OCI-M2 (cell line): ENCODE data around the gene SMCO2.
"Not testable (repeated sequence)": the region's sequence is repeated elsewhere in the genome, so short reads cannot be mapped to it uniquely, and the experiment has no call there.

Experiments used
- DNase-seq: peaks from one replicate; lab custom pipeline; 2025; ENCODE audit not compliant: unreplicated experiment; lab: John Stamatoyannopoulos, UW

The SMCO2 gene

DNA sequence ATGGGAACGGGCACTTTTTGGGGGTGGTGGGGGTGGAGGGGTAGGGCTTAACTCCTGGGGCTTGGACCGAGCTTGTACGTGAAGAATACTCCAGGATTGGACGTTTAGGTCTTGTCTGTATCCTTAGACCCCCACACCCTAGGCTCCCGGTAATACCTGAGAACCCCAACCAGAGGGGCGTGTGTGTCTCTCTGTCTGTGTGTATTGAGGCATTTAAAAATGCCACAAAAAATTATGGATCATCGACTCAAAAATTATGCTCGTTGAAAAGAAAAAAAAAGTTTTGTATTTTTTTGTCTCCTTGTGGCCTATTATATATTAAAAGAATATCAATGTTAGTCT lies 77.9 kb downstream of the SMCO2 start:
- DNase-seq: no peak

DNA sequence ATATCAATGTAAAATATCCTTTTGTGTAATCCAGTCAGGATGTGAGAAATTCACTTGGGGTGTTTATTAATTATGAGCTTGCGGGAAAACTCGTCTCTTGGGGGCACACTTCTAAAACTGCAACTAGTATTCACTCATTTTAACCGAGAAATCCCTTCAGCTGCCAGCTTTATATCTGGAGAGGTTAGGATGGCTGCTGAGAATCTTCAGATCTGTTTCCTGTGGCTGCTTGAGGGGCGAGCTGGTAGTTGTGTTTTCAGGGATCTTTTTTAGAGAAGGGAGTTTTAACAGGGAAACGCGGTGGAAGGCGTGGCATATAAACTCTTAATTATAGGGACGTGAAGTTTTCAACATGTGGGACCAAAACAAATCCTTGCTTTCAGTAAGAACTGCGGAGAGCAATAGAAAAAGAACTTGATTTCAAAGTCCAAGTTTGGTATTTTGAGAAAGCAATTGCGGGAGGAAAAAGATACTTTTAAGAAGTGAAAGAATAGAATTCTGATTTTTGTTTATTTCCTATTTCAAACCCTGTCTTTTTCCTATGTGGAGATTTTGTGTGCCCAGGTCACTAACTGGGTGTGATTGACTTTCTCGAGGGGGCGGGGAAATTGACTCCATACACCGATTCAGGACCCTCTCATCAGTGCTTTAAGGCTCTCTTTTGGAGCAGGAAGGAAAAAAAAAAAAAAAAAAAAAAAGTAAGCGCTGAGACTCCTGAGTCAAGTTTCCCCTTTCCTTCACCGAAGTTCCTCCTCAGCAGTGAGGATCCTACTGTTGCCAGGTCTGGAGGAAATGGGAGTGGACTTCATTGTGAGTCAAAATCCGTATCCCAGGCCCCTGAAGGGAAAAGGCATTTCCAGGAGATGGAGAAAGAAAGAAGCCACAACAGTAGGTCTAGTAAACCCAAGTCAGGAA lies 78.6 kb downstream of the SMCO2 start:
- no peak for DNase-seq

DNA sequence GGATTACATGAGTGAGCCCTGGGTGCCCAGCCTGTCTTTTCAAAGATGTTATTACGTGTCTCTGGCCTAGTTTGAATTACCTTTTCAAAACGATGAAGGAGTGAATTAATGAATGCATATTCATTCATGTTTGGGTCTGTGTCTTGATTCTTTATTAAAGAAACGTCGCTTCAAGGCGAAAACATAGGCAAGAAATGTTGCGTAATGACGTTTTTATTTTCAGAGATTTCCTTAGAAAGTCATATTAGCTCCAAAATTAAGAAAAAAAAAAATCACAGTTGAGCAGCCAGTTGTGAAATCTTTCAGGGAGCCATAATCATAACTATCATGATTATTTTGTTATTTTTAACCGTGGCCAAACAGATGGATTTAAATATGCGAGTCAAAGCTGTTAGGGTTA lies 81.0 kb downstream of the SMCO2 start:
- no peak for DNase-seq

DNA sequence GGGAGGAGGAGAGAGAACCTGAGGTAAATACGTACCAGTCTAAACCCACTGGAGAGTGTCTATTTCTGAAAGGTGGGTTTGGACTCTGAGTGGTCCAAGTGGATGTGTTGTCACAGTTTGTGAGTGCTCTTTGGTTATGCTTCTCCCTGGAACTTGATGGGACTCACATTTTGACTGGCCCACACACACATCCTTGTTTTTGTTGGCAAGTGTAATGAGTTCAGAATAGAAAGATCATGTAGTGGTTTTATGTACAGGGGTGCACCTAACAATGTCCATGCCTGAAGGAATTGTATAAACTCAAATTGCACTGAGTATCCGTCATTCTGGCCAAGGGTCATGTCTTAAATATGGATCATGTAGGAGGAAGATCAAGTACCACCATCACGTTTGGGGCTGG lies 82.3 kb downstream of the SMCO2 start:
- DNase-seq: no peak

DNA sequence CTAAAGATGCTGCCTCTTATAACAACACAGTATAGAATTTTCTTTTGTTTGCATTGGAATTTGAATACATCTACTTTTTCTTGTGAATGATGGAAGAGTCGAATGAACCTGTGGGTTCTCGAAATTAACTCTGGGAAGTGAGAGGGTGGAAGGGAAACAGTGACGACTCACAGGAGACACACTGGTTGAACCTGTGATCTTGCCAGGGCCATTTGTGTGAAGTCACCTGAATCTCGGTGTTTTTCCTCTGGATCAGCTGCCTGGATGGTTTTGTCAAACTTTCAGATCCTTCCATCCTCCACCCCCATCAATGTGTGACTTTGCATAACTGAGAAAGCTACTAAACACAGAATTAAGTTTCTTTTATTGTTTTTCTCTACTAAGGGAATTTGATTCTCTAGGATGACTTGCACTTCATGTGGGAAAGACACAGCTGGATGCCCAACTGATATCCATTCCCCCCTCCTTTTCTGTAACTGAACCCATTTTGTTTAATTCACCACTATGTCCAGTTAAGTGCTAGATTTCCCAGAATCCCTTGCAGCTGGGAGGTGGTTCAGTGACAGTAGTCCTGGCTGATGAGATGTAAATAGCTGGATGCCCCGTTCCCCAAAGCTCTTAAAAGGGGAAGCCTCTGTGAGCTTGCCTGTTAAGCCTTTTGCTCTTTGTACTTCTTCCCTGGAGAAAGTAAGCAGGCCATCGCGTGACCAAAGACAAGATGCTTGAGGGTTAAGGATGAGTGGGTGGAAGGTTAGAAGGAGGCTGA lies 83.8 kb downstream of the SMCO2 start:
- DNase-seq: no peak

DNA sequence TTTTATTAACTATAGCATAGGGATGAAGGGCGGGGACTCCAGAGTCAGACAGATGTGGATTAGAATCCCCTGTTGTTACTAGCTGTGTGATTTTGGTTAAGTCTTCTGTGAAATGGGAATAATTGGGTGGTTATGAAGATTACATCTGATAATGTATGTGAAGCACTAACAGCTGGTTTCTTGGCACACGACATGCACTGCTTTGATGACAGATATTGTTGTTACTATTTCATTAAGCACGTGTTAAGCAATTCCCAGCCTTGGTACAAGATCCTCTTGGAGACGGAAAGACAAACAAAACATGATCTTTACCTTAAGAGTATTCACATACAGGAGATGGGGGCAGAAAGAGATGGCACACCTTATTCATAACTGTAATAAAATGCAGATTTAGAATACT lies 85.4 kb downstream of the SMCO2 start:
- no peak for DNase-seq

DNA sequence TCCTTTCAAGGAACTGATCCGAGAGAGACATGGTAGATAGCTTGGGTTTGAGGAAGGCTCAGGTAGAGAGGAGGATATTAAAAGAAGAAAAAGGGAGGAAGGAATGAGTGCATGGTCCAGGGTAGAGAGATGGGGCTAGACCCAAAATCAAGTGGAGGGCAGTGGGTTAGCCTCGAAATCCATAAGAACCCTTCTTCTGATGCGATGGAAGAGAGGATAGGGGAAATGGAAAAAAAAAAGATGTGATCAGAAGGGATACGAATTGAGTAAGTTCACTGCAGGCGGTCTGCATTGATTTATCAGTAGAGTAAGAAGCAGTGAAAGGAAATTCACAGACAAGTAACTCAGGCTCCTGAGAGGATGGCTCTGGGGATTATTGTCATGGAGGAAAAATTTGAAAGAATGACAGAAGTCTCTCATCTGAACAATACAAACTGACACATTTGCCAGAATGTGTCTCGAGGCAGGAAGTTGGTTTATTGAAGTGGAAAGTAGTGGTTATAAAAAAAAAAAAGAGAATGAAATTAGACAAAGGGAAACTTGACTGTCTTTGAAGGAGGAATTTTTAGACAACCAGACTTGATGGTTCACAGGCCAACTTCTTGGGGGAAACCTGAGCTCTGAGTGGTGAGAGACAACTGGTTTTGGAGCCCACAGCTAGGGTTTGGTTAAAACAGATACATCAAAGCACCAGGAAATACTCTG lies 87.7 kb downstream of the SMCO2 start:
- DNase-seq: no peak

DNA sequence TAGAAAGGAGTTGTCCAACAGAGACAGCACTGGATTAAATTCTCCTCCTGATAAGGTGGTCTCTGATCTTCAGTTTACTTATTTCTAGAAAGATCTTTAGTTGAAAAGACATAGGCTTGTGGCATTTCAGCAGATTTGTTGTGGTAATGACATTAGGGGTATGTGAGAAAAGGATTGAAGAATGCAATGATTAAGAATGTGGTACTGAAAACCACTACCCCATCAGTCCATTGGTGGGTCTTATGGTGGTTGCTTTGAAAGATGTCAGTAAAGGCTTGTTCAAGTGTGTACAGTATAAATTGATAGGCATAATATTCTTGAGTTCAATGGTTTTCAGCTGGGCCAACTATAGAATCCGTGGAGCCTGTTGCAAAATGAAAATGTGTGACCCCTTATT lies 88.2 kb downstream of the SMCO2 start:
- no peak for DNase-seq

DNA sequence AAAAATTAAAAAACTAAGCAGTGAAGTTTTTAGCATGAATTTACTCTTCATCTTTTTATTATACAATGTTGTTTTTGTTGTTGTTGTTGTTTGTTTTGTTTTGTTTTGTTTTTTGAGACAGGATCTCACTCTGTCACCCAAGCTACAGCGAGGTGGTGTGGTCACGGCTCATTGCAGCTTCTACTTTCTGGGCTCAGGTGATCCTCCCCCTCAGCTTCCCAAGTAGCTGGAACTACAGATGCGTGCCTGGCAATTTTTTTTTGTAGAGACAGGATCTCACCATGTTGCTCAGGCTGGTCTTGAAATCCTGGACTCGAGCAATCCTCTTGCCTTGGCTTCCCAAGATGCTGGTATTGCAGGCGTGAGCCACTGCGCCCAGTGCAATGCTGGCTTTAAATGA lies 88.8 kb downstream of the SMCO2 start:
- DNase-seq: no peak

DNA sequence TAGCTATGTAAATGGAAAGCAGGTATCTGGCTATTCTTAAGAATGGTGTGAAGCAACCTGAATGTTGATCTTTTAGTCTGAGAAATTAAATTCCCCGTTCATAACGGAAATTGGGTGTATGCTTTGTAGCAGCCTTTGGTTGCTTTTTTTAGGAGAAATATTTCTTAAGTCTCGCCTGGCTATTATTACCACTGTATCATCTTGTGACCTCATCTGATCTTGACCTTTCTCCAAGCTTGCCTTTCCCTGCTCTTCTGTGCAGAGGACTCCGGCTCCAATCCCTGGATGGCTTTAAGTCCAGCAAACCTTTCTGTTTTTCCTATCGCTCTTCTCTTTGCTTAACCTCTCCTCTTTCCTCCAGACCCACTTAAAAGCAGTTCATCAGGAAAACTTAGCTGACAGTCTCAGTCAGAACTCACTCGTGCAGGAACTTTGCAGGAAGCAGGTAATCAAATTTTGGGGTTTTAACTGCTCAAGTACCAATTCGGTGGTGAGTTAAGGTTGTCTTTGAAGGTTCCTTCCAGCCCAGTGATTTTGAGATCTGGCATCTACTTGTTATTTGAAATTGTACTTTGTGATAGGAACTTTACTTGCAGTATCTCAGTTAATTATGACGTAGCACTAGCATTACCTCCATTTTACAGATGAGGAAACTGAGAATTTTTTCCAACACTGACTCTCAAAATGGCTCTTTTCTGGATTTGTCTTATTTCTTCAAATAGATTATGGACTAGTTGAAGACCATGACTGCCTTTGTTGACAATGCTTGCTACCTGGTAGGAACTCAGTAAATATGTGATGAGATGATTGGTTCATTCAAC lies 91.5 kb downstream of the SMCO2 start:
- DNase-seq: no peak

DNA sequence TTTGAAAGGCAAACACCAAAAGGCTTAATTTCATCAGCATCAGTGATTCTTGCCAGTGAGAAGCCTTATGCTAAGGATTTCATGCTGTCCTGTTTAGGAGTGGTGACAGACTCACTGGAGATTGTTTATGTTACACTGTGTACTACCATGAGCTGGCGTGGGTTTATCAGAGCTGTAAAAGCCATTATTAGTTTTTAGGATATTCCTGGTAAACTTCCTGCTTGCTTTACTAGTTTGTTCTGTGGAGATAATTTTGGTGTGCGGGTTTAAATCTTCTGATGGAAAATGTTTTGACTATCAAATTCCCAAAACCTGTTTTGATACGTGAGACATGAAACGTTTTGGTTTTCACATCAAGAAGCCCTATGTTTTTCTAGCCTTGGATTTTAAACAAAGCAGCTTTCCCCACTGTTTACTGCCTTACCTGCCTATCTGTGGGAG lies 92.7 kb downstream of the SMCO2 start:
- DNase-seq: no peak

DNA sequence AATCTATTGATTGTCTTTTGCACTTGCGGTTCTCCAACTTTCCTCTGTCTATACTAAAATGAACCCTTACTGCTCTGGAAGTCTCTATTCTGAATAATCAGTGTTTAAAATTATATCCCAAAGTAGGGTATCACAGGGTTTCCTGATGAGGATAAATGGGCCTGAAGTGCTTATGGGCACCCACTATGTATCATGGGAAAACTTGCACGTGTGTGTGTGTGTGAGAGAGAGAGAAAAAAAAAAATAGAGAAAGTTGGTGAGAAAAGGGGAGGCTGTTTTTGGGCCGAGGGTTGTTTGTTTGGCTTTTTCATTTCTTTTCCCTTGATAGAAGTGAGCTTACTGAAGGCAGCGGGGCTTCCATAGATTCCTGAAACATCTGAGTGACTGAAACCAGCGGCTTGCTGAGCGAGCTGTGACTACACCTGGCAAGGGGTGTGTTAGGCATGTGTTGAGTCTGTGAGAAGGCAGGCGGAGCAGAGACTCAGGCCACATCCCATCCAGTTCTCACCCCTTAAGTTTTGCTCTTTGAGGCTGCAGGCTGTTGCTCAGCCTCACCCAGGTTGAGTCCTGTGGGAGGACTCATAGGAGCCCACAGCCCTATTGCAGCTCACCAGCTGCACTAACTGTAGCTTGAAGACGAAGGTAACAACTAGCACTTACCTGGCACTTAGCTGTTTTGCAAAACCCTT lies 94.6 kb downstream of the SMCO2 start:
- no peak for DNase-seq

DNA sequence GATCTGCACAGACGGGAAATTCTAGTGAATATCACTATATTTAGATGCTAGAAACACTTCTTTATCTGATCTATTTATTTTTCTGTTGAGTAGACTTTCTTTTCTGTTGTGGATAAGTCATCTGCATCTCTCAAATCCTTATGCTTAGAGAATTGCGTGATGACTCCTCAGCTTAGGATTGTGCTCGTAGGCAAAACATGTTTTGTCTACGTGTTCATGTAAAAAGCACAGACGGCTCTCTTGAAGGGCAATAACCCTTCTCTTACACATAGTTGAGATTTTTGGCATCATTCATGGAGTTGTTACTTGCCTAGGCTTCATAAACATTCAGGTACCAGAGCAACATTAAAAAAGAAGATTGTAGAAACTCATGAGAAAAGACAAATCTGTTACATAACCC lies 96.1 kb downstream of the SMCO2 start:
- DNase-seq: no peak

DNA sequence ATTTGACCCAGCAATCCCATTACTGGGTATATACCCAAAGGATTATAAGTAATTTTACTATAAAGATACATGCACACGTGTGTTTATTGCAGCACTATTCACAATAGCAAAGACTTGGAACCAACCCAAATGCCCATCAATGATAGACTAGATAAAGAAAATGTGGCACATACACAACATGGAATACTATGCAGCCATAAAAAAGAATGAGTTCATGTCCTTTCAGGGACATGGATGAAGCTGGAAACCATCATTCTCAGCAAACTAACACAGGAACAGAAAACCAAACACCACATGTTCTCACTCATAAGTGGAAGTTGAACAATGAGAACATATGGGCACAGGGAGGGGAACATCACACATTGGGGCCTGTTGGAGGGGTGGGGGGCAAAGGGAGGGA lies 98.3 kb downstream of the SMCO2 start:
- not testable (repeated sequence) for DNase-seq

DNA sequence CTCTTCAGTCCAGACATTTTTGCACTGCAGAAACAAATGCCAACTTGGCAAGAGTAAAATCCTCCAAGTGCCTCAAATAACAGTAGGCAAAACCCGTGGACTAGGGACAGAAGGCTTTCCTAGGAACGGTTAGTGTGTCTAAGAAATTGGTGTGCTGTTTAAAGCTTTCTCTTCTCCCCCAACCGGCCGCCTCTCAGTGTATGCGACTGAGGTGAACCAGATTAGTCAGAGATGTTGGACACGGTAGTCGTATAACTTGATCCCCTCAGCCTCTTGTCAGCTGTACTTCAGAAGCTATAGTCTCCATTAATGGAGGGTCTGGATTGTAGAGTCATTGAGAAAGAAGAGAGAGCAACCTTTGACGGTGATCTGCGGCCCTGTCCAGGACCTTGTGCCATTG lies 99.1 kb downstream of the SMCO2 start:
- DNase-seq: no peak

DNA sequence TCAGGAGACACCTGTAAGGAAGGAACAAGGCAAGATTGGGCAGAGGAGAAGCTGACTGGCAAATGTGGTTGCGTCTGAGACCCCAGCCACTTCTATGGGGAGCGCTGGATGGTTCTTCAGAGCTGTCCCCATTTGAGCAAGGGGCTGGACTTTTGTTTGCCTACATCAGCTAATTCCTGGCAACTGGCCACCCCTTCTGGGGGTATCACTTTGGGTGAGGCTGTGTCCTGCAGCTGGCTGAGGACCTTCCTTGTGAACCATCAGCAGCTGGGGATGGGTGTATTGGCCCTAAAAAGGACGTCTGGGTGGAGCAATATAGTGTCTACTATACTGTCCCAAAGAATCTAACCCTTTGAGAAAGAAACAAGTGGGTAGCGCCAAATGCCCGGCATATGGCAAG lies 101.1 kb downstream of the SMCO2 start:
- no peak for DNase-seq

DNA sequence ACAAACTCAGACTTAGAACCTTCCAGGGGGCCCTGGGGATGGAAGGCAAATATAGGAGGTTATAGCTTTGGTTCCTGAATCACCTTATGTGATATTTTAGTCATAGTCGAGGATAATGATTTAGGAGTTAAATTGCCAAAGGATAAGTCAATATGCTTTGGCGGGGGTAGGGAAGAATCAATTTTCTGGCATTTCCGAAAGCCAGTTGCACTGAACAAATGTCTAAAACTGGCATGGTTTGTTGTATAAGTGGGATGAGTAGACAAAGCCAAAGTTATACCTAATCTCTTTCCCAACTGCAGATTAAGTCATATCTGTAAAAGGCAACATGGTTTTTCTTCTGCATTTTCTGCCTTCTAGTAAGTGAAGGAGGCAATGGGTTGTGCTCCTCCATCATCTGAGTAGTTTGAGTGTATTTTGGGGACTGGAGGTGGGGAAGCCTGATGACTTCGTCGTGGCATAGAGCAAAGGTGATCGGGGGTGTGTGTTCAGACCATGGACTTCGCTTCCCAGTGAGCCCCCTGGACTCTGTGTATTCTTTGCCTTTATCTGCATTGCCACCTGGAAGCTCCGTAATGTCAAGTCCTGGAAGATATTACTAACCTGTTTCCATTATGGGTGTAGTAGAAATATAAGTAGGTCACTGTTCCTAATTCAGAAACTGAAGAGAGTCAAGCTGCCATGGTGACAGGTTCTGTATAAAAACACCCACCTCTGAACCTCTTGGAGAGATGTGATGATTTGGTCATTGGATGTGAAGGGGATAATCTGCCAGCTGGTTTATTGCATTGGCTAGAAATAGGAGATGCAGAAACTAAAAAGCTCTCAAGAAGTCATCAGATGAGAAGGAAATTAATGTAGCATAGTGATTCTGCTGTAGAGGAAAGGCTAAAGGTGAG lies 102.0 kb downstream of the SMCO2 start:
- DNase-seq: no peak

DNA sequence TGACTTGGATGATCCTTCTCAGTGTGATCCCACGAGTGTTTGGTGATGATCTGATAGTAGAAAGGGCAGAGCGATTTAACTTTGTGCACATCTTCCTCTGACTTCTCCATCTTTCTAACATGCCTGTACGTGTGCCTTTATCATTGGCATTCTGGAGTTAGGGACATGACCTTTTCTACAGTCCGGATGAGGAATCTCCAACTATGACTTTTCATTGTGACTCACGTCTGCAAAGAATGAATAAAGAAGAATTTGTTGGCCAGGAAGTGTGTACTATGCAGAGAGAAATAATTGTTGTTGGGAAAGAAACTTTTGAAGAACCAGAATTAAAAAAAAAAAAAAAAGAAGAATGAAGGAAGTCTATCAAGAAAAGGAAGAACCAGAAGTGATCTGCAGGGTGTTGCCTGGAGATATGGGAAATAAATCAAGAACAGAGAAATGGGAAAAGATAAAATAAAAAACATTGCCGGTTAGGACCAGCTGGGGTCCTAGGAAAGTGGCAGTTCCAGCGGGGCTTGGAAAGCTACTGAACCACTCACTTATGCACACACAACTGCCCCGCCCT lies 102.8 kb downstream of the SMCO2 start:
- DNase-seq: no peak
